Pons (tissue), 1 donor: ENCODE measurements around the gene PCK1.

Experiments
- DNase-seq: peaks from one replicate; pipeline ENCODE4 v3.0.0-alpha.2; 2016; ENCODE audit warnings: low spot score

Gene PCK1

DNA sequence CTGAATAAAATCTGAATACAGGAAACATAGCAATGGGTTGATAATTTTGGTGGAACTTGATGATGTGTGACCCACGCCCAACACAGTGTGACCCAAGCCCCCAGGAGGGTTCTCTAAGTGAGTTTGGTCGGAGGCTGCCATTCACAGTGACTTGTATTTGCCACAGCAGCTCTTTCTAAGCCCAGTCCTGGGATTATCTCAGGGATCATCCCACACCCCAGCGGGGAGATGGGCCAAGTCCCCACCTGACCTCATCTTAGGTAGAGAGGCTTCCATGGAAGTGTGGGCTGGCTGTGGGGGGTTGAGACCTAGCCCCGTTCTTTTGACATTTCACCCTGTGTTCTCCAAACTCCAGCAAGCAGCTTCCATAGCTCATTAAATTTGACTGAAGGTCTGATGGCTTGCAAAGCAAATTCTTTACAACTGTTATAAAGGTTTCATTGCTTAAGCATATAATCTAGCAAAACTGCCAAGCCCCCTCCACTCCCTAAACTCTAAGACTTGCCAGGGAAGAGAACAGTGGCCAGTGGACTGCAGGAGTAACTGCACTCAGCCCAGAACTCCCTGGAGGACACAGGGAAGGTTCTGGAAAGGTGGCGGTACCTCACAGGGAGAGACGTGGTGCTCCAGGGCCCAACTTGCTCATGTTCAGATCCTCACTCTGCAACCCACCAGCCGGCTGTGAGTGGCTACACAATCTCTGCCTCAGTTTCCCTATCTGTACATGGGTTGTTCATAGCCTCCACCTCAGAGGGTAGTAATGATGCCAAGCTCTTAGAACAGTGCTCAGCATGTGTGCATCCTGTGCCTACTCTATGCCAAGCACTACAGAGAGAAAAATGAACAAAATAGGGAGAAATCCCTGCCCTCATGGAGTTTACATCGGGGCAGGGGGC is 1.0 kb upstream of the PCK1 start:
- no peak for DNase-seq

GRCh38 chr20:57561356-57562279 is 708 bp downstream of the PCK1 start:
- no peak for DNase-seq

DNA sequence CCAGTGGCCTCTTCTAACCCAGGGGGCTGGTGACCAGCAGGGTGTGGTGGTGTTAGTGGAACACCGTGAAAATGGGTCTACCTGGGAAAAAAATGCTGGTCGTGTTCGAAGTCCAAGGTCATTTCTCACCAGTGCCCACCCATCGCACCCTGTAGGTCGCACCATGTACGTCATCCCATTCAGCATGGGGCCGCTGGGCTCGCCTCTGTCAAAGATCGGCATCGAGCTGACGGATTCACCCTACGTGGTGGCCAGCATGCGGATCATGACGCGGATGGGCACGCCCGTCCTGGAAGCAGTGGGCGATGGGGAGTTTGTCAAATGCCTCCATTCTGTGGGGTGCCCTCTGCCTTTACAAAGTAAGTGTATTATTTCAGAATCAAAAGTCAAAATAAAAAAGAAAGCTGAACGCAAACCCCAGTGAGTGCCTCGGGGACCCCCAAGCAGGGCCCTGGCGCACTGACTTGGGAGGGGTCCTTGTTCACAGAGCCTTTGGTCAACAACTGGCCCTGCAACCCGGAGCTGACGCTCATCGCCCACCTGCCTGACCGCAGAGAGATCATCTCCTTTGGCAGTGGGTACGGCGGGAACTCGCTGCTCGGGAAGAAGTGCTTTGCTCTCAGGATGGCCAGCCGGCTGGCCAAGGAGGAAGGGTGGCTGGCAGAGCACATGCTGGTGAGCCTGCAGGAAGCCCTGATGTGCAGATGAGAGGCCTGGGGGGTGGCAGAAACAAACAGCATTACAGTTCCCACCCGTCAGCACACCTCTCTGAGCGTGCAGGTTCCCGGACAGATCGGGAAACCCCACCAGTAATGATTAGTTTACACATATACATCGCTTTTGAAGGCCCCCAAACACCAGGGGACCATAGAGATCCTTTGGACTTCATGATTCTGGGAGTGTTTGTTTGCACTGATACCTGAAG is 1.9 kb downstream of the PCK1 start:
- no peak for DNase-seq

GRCh38 chr20:57563522-57563921 is 2.6 kb downstream of the PCK1 start:
- DNase-seq, result no peak

DNA sequence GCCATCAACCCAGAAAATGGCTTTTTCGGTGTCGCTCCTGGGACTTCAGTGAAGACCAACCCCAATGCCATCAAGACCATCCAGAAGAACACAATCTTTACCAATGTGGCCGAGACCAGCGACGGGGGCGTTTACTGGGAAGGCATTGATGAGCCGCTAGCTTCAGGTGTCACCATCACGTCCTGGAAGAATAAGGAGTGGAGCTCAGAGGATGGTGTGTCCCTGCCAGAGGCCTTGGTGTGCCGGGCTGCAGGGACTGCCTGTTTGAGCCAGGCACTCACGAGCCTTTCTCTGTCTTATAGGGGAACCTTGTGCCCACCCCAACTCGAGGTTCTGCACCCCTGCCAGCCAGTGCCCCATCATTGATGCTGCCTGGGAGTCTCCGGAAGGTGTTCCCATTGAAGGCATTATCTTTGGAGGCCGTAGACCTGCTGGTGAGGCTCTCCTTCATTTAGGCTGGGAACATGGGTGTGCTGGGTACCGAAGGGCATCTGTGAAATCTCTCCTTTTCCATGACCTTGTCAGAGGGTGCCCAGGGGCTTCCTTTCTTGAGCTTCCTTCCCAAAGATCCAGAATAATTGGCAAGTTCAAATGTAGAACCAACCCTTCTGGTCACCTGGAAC is 3.4 kb downstream of the PCK1 start:
- DNase-seq, result no peak

GRCh38 chr20:57564951-57565642 is 4.2 kb downstream of the PCK1 start:
- no peak for DNase-seq

- DNase-seq, result no peak
These were observed 5.5 kb downstream of the PCK1 start for GRCh38 chr20:57566399-57566798.

GRCh38 chr20:57566803-57567459 is 6.0 kb downstream of the PCK1 start:
- DNase-seq, result no peak

DNA sequence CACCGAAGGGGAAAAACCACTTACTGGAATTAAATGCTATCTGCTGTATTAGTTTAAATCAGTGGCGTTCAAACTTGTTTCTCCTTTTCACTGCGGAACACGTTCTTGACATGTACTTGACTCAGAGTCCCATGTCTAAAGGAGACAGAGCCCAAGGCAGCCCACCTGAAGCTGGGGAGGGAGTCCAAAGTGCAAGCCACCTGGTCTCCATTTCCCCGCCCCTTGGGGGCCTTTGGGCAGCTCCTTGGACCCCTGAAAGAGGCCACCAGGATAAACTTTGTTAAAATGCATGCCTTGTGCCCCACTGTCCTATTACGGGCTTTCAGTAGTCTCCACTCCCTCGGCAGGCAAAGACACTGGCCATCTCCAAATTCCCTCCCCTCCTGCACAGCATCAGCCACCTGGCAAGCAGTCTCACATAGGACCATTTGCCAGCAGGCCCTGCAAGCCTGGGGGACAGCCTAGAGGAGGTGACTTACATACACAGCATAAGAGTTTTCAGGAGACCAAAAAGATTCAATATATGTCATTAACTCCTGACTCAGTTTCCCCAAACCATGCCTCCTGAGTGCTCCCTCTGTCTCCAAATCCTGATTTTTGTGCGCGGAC is 6.7 kb downstream of the PCK1 start:
- DNase-seq, result no peak

- DNase-seq, result no peak
These were observed 7.4 kb downstream of the PCK1 start for GRCh38 chr20:57568088-57568896.

- no peak for DNase-seq
These were observed 8.1 kb downstream of the PCK1 start for GRCh38 chr20:57568960-57569359.

- DNase-seq, result peak; percentile 15
These were observed 9.4 kb downstream of the PCK1 start for GRCh38 chr20:57570145-57570850.

DNA sequence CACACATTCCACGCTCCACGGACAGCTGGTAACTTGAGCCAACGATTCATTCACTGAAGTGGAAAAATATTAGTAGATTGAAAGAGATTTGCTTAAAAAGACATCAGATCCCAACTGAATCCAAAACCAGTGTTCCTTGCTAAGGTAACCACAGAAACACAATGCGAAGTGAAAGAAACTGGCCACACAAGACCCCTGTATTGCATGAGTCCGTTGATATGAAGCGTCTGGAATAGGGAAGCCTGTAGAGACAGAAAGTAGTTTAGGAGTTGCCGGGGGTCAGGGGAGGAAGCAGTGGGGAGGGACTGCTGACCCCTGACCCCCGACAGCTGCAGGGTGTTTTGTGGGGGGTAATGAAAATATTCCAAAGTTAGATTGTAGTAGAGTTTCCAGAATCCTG is 10.0 kb downstream of the PCK1 start:
- no peak for DNase-seq

DNA sequence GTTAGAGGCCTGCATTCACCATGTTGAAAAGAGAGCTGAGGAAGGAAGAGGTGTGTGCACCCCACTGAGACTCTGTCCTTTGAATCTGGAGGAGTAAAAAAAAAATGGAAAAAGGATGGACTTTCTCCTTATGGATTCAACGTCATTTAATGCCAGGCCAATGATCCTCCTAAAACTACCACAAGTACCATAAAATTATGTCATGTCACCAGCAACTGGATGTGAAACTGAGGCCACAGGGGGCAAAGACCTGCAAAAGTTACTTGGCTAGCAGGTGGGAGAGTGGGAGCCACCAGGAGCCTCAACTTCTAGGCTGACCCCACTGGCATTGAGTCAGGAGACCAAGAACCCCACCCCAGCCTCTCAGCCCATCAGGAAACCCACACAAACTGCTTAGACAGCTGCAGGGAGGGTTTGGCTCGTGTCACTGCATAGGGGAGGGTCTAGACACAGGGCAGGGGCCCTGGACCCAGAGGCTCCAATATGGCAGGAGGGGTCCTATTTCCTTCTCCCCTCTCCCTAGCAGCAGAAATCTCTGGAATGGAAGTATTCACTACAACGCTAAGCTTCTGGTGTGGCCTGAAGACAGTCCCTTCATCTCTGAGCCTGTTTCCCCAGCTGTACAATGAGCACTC is 11.0 kb downstream of the PCK1 start:
- DNase-seq, result no peak

DNA sequence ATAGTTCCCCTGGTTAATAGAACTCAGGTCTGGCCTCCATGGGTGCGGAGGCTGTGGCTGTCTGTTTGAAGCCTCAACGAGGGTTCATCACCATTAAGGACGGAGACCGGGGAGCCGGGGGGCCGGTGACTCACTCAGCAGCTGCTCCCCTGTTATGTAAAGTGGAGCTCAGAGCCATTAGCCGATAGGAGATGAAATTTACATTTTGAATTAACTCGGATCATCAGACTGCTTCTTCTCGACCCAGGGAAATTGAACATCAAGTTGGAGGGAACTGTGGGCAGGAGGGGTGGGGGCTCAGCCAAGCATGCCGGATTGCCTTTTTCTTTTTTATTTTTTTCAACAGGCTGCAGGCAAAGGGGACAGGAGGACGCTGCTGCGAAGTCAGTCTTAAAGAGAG is 12.3 kb downstream of the PCK1 start:
- DNase-seq, result no peak

DNA sequence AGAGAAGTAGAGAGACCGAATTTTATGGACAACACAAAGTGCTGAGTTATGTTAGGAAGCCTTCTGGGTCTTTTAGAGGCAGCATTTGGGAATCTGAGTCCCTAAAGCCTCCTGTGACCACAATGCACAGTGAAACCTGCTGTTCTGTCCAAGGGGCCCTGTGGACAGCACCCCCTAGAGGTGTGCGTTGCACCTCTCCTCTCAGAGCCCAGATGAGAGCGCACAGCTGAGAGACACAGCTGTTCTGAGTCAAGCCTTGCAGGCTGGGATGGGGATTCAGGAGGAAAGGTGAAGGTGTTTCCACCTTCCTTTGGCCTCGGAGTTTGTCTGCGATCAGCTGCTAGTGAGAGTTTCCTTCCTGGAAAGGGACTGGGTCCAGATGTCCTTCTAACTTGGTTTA is 13.0 kb downstream of the PCK1 start:
- no peak for DNase-seq

DNA sequence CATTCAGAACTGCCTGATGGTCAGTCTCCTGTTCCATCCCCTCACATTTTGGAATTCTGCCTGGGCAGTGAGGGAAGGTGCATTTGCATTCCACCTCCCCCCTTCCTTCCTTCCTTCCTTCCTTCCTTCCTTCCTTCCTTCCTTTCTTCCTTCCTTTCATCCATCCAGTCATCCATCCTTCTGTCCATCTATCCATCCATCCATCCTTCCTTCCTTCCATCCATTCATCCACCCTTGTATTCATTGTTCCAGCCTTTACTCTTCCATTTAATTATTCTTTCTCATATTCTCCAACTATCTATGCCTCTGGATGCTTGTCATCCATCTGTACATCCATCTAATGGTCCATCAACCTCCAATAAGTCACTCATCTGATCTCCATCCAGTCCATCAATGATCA is 14.0 kb downstream of the PCK1 start:
- DNase-seq, result no peak

DNA sequence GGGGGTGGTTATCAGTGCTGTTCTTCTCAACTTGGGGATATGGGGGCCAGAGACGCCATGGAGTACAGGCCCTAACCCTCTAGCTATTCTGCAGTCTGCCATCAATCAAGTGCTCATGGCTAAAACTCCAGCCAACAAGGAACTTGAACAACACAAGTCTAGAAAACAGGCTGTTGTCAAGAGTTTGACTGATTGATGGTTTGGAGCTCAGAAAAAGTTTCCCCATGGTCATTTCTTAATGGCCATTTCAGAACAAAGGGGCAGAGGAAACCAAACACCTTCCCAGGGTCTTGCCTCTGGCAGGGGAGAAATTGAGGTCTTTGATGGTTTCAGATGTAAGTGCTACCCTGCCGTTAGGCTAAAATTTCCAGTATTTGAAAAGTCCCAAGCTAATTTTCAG is 15.1 kb downstream of the PCK1 start:
- DNase-seq, result no peak
